AG09309 (cell line): ENCODE results near the gene GARRE1.
"Not testable (repeated sequence)": the region's sequence is repeated elsewhere in the genome, so short reads cannot be mapped to it uniquely, and the experiment has no call there.

Experiments used
- DNase-seq: peaks from one replicate; pipeline ENCODE4 v3.0.0-alpha.2; 2010; ENCODE audit warnings: low read depth
- H3K4me3 ChIP-seq: 2 replicates; pipeline ENCODE4 v1.5.1; 2011; ENCODE audit warnings: mild to moderate bottlenecking, low read depth, low read length, moderate library complexity; ENCODE audit not compliant: control insufficient read depth
- TF ChIP-seq, protein P1 (sequence below): IDR thresholded peaks from 2 replicates; pipeline ENCODE4 v1.5.1; 2011; ENCODE audit warnings: mild to moderate bottlenecking, low read depth, low read length, inconsistent platforms; ENCODE audit not compliant: insufficient read depth, control insufficient read depth; ENCODE audit errors: missing control alignments

The GARRE1 gene

DNA sequence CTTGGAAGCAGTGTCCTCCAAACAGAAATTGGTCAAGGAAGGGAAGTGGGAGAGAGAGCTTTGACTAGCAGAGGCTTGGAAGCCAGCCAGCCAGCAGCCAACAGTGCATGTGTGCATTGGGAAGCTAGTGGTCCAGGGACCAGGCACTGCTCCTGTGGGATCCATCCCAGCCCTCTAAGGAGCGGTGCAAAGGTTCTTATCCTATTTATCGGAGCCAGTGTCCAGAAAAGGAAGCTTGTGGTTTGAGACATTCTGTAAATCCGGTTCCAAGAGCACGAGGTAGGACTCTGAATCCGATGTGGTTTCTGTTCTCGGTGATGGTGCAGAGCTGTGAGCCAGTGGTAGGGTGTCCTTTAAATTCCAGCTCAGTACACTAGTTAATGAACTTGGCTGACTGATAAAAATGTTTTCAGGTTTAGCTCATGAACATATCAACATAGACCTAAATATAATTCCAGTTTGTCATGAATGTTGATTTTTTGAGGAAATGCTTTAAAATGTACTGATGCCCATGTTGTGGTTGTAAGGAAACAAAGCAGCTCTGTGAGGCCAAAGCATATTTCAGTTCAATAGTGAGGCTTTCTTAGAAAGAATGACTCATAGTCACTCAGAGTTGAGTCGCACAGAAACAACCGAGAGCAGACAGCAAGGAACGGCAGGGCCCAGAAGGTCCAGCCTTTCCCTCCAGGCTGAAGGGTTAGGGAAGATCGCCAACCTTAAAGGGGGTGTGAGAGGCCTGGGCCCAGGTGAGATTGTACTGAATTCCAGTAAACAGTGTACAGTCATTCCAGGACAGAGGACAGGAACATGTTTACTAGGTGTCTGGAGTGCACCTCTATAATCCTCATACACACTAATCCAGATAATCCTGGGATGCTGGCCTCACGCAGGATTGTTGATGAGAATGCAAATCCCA lies 21.5 kb upstream of the GARRE1 start:
- H3K4me3 ChIP-seq: no peak overlapping the region
- TF ChIP-seq, protein P1, sequence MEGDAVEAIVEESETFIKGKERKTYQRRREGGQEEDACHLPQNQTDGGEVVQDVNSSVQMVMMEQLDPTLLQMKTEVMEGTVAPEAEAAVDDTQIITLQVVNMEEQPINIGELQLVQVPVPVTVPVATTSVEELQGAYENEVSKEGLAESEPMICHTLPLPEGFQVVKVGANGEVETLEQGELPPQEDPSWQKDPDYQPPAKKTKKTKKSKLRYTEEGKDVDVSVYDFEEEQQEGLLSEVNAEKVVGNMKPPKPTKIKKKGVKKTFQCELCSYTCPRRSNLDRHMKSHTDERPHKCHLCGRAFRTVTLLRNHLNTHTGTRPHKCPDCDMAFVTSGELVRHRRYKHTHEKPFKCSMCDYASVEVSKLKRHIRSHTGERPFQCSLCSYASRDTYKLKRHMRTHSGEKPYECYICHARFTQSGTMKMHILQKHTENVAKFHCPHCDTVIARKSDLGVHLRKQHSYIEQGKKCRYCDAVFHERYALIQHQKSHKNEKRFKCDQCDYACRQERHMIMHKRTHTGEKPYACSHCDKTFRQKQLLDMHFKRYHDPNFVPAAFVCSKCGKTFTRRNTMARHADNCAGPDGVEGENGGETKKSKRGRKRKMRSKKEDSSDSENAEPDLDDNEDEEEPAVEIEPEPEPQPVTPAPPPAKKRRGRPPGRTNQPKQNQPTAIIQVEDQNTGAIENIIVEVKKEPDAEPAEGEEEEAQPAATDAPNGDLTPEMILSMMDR: no peak
- peak; percentile 90 for DNase-seq

DNA sequence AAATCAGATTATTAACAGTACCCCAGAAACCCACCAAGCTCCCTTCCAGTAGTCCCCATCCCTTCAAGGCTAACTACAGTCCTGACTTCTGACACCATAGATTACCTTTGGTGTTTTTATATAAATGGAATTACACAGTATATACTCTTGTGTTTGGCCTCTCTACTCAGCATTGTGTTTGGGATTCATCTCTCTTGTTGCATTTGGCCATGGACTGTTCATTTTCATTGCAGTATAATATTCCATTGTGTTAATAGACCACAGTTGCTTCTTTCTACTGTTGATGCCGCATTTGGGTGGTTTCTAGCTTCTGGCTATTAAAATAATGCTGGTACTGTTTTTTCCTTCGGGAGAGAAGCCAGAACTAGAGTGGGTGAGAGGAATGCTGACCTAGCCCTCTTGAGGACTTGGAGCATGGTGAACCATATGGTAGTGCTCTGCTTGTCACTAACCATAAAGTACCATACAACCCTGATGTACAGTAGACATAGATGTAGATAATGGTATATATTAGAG lies 18.9 kb upstream of the GARRE1 start:
- DNase-seq: no peak
- TF ChIP-seq, protein P1: no peak
- no peak overlapping the region for H3K4me3 ChIP-seq

DNA sequence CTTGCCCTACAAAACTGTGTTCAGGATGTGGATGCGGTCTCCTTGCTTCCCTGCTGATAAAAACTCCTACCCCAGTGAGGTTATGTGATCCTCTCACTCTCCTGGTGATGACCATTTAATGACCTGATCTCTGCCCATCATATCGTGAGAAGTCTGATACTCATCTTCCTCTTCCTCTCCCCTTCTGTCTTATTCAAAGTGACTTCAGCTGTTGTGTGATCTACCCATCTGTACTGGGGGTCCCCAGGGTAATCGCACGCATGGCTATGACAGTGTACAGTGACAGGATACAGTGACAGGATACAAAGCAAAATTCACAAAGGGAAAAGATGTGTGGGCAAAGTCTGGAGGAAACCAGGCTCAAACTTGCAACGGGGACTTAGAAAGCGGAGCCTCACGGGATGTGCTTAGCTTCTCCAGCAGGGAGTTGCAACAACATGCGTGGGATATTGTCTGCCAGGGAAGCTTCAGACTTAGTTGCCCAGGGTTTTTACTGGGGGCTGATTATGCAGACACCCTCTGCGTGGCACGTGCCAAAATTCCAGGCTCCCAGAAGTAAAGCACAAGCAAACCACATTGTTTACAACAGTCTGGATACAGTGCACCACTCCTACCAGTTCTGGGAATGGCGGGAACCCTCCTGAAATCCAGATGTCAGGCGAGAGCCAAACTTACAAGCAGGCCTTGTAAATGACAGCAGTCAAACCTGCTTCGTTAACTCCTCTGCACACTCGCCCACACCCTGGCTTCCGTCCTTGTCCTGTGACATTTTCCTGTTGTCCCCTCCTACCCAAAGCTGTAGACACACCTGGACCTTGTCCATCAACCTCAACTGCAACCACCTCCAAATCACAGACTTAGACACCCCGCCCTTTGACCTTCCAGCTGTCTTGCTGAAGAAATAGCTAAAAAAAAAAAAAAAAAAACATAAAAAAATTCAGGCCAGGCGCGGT lies 18.0 kb upstream of the GARRE1 start:
- DNase-seq: peak; percentile 68
- no peak overlapping the region for H3K4me3 ChIP-seq
- TF ChIP-seq, protein P1: no peak

DNA sequence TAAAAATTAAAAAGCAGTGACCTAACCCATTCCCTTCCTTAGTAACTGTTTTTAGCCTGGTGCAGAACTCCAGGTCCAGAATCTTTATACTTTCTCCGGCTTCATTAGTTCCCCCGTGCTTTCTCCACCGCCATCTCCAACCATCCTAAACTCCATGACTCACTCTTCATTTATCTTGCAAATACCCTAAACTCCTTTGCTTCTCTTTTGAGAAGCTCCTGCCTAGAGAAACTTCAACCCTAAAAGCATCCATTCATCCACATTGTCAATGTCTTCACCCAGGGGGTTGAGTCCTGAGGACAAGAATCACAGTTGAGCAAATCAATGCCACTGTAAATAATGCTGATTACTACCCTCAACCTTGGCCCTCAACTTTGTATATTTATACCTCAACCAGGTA lies 17.1 kb upstream of the GARRE1 start:
- no peak overlapping the region for H3K4me3 ChIP-seq
- no peak for DNase-seq
- TF ChIP-seq, protein P1: no peak

DNA sequence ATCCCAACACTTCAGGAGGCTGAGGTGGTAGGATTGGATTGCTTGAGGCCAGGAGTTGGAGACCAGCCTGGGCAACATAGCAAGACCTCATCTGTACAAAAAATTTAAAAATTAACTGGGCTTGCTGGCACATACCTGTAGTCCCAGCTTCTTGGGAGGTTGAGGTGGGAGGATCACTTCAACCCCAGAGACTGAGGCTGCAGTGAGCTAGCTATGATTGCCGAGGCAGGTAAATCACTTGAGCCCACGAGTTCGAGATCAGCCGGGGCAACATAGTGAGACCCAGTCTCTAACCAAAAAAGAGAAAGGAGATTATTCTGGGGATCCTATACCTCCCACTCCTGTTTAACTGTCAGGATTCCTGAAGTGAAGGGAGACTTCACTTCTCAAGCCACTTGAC lies 16.4 kb upstream of the GARRE1 start:
- TF ChIP-seq, protein P1: no peak
- no peak overlapping the region for H3K4me3 ChIP-seq
- DNase-seq: no peak

DNA sequence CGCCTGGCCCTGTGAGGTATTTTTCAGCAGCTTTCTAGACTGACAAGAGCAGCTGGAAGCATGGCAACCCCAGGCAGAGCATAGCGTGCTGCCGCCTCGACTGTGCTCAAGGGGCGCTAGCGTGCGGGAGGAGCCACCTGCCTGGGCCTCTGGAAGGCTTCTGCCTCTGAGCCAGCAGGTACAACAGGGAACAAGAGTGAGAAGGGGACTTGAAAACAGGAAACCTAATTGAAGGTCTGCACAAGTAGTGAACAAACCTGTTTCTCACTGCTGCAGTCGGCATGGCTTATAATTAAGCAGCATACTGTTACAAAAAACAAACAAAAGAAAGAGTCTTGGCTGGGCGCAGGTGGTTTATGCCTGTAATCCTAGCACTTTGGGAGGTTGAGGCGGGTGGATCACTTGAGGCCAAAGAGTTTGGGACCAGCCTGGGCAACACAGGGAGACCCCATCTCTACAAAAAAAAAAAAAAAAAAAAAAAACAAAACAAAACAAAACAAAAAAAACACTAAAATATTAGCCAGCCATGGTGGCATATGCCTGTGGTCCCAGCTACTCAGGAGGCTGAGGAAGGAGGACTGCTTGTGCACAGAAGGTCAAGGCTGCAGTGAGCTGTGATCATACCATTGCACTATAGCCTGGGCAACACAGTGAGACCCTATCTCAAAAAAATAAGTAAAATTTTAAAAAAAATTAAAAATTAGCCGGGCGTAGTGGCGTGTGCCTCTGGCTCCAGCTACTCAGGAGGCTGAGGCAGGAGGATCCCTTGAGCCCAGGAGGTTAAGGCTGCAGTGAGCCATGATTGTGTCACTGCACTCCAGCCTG lies 12.6 kb upstream of the GARRE1 start:
- TF ChIP-seq, protein P1: no peak
- H3K4me3 ChIP-seq: no peak overlapping the region
- no peak for DNase-seq

DNA sequence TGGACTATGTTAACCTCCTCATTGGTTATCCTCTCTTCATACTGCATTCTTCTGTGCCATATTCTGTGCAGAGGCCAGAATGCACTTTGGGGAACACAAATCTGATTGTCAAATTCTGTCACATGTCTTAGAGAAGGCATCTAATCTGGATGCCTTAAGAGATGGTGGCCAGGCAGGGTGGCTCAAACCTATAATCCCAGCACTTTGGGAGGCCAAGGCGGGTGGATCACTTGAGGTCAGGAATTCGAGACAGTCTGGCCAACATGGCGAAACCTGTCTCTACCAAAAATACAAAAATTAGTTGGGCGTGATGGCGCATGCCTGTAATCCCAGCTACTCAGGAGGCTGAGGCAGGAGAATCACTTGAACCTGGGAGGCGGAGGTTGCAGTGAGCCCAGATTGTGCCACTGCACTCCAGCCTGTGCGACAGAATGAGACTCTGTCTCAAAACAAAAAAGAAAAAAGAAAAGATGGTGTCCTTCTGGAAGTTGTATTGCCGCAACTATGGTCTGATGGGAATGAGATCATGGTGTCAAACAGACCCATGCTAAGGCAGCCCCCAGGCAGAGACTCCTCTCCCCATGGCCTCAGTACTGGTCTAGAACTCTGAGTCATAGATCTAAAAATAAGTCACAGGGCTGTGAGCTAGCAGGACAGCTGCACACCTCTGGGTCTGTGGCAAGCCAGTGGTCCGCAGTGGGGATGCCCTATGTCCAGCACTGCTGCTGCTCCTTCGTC lies 11.0 kb upstream of the GARRE1 start:
- not testable (repeated sequence) for DNase-seq, H3K4me3 ChIP-seq
